GM19099 (cell line): ENCODE measurements around the gene TMED1.

Source experiments
- POLR2A ChIP-seq: IDR thresholded peaks from 3 replicates; pipeline ENCODE4 v1.6.1; 2011; ENCODE audit warnings: low read depth; ENCODE audit not compliant: insufficient read length; ENCODE audit errors: extremely low read depth

The TMED1 gene

DNA sequence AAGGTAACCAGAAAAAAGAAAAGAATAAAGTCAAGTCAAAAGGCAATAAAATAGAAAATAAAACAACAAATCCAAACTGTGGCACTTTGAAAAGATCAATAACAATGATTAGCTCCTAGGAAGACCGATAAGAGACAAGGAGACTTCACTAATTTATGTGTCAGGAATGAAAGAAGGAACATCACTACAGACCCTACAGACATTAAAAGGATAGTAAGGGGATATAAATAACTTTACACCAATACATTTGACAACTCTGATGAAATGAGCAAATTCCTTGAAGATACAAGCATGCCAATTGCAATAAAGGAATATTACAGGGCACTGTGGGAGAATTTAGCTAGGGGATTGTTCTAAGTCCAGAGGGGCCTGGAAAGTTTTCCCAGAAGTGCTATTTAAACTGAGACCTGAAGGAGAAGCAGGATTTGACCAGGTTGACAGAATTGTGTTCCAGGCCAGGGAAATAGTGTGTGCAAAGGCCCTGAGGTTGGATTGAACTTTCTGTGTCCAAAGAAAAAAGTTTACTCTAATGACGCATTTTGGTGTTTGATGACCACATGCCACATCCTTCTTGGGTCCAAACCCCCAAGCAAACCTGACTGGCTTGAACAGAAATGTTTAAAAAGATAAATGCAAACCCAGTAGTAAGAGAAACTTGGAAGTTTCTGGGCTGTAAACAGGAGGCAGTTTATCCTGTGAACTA is 10.6 kb upstream of the TMED1 start:
- TF ChIP-seq POLR2A, result no peak

DNA sequence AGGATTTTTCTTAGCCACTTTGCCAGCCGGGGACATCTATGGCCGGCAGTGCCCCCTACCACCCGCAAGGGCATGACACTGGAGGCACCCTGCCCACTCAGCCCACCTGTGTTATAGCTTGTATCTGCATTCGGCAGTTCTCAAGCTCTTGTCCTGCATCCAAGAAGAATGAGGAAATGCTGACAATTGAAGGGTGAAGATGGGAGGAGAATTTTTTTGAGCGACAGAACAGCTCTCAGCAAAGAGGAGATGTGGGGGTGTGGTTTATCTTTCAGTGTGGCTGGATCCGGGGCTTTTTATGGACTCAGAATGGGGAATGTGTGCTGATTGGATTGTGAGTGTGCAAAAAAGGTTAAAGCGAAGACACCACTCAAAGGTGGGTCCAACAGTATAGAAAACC is 6.8 kb upstream of the TMED1 start:
- TF ChIP-seq POLR2A, result no peak

DNA sequence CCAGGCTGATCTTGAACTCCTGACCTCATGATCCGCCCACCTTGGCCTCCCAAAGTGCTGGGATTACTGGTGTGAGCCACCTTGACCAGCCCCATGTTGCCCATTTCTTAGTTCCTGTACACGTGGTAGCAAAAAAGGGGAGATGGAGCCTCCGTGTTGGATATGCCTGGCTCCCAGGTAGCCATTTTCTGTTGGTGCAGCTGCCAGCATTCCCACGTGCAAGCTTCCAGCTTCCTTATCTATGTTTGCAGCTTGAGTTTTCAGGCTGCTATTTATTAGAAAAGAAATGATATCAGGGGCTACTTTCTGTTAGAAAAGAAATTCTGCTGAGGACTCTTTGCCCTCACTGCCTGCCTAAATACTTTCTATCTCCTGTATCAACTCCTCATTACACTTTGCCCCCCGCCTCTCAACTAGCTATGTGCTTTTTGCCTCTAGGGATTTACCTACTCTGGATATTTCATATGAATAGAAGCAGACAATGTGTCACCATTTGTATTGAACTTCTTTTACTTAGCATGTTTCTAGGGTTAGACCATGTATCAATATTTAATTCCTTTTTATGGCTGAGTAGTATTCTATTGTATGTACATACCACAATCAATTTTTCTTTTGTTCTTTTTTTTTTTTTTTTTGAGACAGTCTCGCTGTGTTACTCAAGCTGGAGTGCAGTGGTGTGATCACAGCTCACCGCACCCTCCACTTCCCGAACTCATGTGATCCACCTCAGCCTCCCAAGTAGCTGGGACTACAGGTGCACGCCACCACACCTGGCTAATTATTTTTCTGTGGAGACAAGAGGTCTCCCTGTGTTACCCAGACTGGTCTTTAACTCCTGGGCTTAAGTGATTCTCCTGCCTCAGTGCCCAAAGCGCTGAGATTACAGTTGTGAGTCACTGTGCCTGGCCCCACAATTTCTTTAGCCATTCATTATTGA is 3.4 kb upstream of the TMED1 start:
- no peak for TF ChIP-seq POLR2A

DNA sequence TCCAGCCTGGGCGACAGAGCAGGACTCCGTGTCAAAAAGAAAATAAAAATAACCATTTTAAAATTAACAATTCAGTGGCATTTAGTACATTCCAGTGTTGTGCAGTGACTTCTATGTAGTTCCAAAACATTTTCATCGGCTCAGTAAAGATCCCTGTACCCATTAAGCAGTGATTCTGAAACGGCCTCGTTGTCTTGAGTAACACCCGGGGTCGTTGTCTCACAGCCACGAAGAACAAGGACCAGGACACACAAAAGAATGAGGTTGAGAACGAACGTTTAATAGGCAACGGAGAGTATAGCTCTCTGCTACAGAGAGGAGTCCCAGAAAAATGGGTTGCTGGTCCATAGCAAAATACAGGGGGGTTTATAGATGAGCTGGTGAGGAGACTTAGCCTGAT is 2.4 kb upstream of the TMED1 start:
- TF ChIP-seq POLR2A, result no peak

DNA sequence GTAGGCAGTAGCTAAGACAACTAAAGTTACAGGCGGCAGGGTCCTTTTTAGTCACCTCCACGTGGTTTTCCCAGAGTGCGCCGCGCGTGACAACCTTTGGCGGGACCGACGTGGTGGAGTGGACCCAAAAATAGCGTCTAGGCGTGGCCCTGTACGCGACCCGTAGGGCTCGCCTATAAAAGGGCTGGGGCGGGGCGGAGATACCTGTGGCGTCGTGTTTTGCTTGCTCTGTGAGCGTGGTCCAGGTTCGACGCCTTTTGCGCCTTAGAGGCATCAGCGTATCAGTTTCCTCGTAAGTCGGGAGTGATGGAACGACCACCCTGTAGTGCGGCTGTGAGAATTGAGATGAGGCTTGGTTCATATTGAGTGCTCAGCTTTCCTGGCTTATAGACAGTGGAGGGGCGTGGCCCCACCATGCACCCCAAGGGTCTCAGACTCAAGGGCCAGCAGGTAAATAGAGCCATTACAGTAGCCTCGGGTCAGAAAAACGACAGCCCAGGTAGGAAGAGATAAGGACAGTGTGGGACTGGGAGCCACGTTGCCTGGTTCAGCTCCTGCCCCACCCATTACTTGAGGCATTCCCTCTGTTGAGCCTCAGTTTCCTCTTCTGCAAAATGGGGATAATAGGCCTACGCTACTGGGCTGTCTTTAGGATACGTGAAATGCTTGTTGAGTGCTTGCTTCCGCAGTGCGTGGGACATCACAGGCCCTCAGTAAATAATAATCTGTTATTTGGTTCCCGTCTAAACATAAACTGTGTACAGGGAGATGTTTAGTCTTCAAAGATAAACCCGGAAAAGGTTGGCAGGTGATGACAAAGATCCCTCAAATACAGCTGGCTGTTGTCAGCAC is 693 bp upstream of the TMED1 start:
- no peak for TF ChIP-seq POLR2A

DNA sequence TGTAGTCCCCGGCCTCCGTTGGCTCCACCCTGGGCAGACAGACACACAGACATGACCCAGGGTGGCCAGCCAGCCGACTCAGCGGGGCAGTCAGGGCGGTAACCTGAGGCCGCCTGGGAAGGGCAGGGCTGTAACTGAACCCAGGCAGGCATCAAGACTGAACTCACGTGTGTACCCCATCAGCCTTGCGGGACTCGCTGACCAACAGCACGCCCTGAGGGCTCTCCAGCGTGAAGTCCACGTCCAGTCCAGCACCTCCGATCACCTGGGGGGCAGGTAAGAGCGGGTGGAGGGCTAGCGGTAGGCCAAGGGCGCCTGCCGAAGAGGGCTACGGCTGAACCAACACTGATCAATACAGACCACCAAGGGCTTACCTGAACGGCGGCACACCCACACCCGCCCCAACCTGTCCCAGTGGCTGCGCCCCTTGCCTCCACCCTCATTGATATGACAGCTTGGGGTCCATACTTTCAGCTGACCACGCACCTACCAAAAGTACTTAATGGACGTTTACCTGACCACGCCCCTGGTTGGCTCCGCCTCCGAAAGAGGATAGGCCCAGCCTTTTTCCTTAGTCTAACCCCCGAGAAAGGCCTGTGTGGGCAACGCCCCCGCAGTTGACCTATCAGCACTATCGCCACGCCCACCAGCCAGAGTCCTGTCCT is 791 bp downstream of the TMED1 start:
- no peak for TF ChIP-seq POLR2A

DNA sequence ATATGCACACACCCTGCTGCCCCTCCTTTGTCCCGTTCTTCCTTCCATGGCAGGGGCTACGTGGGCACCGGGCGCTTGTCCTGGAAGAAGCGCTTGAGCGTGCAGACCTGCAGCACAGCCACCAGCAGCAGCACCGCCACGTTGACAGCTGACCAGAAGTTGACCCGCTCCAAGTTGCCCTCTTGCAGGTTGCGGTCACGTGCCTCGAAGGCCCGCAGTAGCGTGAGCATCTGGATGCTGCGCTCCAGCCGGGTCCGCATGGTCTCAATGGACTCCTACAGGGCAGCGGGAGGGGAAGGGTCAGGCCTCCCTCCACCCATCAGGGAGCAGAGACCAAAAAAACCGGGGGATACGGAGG is 3.1 kb downstream of the TMED1 start:
- no peak for TF ChIP-seq POLR2A

DNA sequence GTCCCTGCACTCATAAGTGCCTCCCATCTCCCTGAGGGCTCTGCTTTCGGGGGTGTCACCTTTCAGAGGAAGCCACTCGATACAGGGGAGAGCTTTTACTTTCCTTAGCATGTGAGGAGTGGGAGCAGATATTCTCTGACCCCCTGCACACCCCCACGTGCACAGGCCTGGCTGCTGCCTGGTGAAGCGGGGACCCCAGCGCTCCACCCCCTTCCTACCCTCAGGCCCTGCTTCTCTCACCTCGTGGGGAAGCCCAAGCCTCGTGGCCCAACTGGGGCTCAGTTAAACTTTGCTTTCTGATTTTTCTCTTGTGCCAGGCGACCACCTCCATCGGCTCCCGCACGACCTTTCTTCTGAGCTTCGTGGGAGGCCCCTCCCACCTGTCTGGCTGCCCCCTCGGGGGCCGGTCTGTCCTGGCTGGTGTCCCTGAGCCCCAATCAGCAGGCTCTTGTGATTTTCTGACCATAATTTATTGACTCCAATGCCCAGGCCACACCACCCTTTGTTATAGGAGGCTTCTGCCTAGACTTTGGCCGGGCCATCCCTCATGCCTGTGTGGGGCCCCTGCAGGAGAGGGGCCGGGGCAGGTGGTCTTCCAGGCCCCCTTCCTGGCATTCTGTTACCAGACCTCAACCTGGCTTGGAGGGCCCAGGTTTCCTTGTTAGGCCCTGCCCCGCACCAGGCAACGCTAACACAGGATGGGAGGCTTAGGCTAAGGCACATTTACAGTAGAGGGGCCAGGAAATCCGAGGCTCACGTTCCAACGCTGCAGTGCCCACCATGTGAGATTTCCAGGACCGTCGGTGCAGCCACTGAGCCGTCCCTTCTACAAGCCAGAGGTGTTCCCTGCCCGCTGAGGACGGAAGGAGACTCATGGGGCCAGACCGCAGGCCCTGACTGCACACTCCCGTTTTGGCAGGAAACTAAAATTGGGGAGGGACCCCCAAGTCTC is 3.7 kb downstream of the TMED1 start:
- no peak for TF ChIP-seq POLR2A

DNA sequence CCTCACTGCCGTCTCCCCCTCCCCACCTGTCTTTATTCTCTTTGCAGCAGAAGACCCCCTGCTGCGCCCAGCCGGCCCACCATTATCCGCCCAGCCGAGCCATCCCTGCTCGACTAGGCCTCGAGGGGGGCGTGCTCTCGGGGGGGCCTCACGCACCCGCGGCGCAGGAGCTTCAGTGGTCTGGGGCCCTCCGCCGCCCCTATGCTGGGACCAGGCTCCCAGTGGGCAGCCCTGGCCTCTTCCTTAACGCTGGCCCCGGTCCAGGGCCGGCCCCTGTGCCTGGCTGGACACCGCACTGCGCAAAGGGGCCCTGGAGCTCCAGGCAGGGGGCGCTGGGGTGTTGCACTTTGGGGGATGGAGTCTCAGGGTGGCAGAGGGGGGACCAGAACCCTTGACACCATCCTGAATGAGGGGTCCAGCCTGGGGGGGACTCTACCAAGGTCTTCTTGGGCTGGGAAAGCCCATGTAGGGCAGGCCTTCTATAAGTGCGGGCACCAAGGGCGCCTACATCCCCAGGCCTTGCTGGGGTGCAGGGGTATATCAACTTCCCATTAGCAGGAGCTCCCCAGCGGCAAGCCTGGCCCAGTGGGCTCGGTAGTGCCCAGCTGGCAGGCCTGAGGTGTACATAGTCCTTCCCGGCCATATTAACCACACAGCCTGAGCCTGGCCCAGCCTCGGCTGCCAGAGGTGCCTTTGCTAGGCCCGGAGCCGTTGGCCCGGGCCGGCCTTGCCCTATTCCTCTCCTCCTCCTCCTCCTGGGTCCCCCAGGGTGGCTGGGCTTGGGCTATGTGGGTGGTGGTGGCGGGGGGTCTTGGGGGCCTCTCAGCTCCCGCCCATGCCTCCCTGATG is 4.9 kb downstream of the TMED1 start:
- no peak for TF ChIP-seq POLR2A

DNA sequence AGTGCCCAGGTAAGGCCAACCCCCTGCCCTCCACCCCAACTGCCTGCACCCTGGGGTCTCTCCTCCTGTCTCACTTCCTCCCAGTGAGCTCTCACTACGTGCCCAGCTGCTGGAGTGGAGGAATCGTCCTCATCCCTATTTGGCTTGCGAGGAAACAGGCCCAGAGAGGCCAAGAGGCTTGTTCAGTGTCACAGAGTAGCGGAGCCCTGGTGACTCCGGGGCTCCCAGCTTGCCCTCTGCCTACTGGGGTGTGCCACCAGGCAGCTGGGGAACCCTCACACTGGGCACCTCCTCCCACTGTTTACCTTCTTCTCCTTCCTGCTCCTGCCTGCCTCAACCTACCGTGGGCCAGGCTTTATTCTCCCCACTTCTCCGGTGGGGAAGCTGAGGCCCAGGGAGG is 5.6 kb downstream of the TMED1 start:
- no peak for TF ChIP-seq POLR2A

DNA sequence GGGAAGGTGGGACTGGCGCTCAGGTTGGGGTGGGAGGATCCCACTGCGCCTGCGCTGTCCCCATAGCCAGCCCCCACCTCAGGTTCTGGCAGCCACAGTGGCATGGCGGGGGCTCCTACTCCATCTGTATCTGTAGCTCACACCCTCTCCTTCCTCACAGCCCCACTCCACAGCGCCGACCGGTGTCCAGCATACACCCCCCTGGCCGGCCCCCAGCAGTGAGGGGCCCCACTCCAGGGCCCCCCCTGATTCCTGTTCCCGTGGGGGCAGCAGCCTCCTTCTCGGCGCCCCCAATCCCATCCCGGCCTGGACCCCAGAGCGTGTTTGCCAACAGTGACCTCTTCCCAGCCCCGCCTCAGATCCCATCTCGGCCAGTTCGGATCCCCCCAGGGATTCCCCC is 6.0 kb downstream of the TMED1 start:
- no peak for TF ChIP-seq POLR2A

DNA sequence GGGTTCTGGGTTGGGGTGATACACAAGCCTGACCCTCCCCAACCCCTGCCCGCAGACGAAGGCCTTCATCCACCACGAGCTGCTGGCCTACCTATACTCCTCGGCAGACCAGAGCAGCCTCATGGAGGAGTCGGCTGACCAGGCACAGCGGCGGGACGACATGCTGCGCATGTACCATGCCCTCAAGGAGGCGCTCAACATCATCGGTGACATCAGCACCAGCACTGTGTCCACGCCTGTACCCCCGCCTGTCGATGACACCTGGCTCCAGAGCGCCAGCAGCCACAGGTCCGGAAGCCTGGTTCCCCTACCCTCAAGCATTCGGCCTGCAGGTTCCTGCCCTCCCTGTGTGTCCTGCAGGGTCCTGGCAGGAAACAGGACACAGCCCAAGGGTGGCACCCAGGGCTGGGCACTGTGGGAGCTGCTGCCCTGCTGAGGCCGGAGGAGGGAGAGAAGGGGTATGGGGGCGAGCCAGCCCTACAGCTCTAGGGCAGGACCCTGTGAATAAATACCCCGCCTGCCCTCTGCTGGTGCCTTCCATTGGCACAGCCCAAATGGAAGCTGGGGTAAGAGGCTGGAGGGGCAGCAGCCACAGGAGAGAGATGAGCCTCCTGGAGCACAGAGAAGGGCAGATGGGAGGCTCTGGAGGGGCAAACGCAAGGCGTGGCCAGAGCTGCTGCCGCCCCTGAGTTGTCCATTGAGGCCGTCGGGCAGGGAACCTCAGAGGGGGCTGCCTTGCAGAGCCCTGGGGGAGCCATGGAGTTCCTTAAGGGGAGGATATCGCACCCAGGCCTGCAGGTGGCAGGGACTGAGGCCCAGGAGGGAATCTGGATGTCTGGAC is 6.8 kb downstream of the TMED1 start:
- no peak for TF ChIP-seq POLR2A

DNA sequence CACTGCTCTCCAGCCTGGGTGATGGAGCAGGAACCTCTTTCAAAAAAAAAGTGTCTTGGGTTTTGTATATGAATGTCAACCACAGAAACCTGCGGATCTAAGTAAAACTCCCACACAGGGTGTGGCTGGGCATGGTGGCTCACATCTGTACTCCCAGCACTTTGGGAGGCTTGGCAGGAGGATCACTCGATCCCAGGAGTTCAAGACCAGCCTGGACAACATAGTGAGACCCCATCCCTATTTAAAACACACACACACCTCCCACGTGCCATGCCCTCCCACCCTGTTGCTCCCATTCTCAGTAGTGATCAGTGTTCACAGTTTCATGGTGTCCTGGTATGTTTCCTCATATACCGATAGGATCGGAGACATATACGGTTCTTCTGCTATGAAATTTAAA is 9.2 kb downstream of the TMED1 start:
- TF ChIP-seq POLR2A, result no peak

DNA sequence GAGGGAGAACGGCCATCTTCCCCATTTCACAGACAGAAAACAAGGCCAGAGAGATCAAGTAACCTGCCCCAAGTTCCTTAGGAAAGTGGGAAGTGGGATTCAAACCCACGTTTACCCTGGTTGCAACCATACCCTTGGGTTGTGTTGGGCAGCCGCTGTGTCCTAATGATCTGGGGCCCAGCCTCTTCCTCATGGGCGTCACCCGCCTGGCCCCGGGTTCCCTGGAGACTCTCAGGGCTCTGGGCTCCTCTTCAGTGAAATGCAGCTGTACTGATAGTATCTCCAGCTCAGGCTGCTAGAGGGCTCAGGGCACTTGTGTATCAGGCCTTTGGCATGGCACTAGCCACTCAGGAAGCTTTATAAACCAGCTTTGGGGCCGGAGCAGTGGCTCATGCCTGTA is 9.8 kb downstream of the TMED1 start:
- TF ChIP-seq POLR2A, result no peak
